ENCODE results near the gene VIL1. TPM values are rescaled to one million over a fixed set of nuclear protein-coding genes. Genes with fewer than 3 reads are reported as not detected.

The VIL1 gene
- total and polyA plus RNA-seq, 9 of the 15 experiments (the other 6 are each of a cell fraction or from before 2014, with no cell fraction given), result 0.51 to 2.7 (median 1.2) TPM

GRCh38 chr2:218452079-218452478 lies 33.2 kb downstream of the VIL1 start (continued):
- TF ChIP-seq FOXA3 (CRISPR knock-in tag; conservative IDR thresholded peaks at IDR 0.05 in 1 of 2, IDR thresholded peaks at IDR 0.05 in 1 of 2) (no peak), SFPQ (IDR thresholded peaks at IDR 0.05; ENCODE audit: low read depth, low read length) (no peak), ADNP (tag; IDR thresholded peaks at IDR 0.05) (no peak), ETV1 (tag; conservative IDR thresholded peaks at IDR 0.05; ENCODE audit: low read depth) (peak; percentile 76), COPS2 (conservative IDR thresholded peaks at IDR 0.05) (no peak), PHB (CRISPR knock-in tag; IDR thresholded peaks at IDR 0.05) (no peak), BRD4 (IDR thresholded peaks at IDR 0.05) (no peak), ARID1B (IDR thresholded peaks at IDR 0.05) (peak; percentile 37; the same call in 1 of the 2 replicates), PTTG1 (tag; IDR thresholded peaks at IDR 0.05; ENCODE audit: low read depth) (no peak), KDM4B (IDR thresholded peaks at IDR 0.05; ENCODE audit: borderline replicate concordance in 2 of 2, low read depth in 1 of 2) (no peak), HOMEZ (CRISPR knock-in tag; IDR thresholded peaks at IDR 0.05) (no peak), PCBP2 (IDR thresholded peaks at IDR 0.05; ENCODE audit: low read depth, low read length, poor library complexity, severe bottlenecking) (no peak), MED1 (CRISPR knock-in tag; IDR thresholded peaks at IDR 0.05; ENCODE audit: borderline replicate concordance) (no peak), L3MBTL2 (IDR thresholded peaks at IDR 0.05) (no peak), CEBPB (tag; IDR thresholded peaks at IDR 0.05) (peak; percentile 67; the same call in 1 of the 2 replicates), YY1 (IDR thresholded peaks at IDR 0.05; ENCODE audit: borderline replicate concordance in 1 of 3, control insufficient read depth in 1 of 3, extremely low read depth in 1 of 3, insufficient read depth in 3 of 3, insufficient read length in 1 of 3, insufficient replicate concordance in 2 of 3, low read depth in 1 of 3, low read length in 2 of 3) (no peak), POLR2B (IDR thresholded peaks at IDR 0.05; ENCODE audit: low read depth, partially characterized antibody) (no peak), PURB (CRISPR knock-in tag; IDR thresholded peaks at IDR 0.05; ENCODE audit: low read depth) (no peak), CSDE1 (IDR thresholded peaks at IDR 0.05) (no peak), JUND (IDR thresholded peaks at IDR 0.05; ENCODE audit: borderline replicate concordance, low read depth, low read length) (no peak), JUND (tag; IDR thresholded peaks at IDR 0.05; ENCODE audit: borderline replicate concordance, low read depth, low read length) (no peak)

All from K562 (cell line).